Loucy (cell line): ENCODE results near the gene FMN1.

Experiments used
- EZH2phosphoT487 ChIP-seq: fragments of 200-600 bp; IDR thresholded peaks from 2 replicates; pipeline ENCODE4 v1.6.1; 2018; ENCODE audit warnings: antibody characterized with exemption, mild to moderate bottlenecking, moderate library complexity, borderline replicate concordance
- TF ChIP-seq, protein P1 (sequence below): fragments of 200-600 bp; sonication (generic); conservative IDR thresholded peaks from 2 replicates; pipeline ENCODE4 v1.5.1; 2014; ENCODE audit warnings: mild to moderate bottlenecking, antibody characterized with exemption, low read length

DNA sequence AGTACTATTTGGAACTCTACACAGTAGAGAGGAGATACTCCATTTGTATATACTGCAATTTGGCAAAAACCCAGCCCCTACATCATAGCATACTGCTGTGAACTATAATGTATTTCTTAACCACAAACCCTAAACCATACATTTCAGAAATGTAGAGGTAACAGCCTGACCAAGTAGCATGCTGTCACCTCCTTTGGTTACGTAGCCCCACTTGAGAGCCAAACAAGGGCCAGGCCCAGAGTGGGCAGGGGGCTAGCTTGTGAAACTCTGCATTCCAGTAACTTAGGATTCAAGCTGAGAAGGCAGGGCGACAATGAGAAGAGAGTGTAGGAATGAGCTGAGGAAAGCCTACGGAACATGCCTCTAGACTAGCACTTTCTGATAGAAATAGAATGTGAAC lies 340.9 kb downstream of the FMN1 start:
- TF ChIP-seq, protein P1, sequence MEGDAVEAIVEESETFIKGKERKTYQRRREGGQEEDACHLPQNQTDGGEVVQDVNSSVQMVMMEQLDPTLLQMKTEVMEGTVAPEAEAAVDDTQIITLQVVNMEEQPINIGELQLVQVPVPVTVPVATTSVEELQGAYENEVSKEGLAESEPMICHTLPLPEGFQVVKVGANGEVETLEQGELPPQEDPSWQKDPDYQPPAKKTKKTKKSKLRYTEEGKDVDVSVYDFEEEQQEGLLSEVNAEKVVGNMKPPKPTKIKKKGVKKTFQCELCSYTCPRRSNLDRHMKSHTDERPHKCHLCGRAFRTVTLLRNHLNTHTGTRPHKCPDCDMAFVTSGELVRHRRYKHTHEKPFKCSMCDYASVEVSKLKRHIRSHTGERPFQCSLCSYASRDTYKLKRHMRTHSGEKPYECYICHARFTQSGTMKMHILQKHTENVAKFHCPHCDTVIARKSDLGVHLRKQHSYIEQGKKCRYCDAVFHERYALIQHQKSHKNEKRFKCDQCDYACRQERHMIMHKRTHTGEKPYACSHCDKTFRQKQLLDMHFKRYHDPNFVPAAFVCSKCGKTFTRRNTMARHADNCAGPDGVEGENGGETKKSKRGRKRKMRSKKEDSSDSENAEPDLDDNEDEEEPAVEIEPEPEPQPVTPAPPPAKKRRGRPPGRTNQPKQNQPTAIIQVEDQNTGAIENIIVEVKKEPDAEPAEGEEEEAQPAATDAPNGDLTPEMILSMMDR: no peak
- no peak for TF ChIP-seq EZH2phosphoT487
